G401 (cell line): ENCODE results near the gene DUSP7. TPM values are rescaled to one million over a fixed set of nuclear protein-coding genes. Genes with fewer than 3 reads are reported as not detected.

ENCODE experiments used
- DNase-seq: peaks from one replicate; pipeline ENCODE4 v3.0.0-alpha.2; 2015; ENCODE audit warnings: low spot score
- in situ Hi-C: cut with HindIII; loops from 2 replicates; pipeline ENCODE4 v1.10.0; 2016; ENCODE audit warnings: low sequenced_read_pairs, mixed read lengths
- total RNA-seq: library from RNA; depleted of rRNA; stranded (reverse); fragments of >200 nt; shearing (Covaris generic); gene quantifications from 2 replicates; pipeline ENCODE4 v1.2.3, GENCODE V29; 2014

Gene DUSP7
- total RNA-seq, 1 experiment from 2014 or later: 14.6 TPM

DNA sequence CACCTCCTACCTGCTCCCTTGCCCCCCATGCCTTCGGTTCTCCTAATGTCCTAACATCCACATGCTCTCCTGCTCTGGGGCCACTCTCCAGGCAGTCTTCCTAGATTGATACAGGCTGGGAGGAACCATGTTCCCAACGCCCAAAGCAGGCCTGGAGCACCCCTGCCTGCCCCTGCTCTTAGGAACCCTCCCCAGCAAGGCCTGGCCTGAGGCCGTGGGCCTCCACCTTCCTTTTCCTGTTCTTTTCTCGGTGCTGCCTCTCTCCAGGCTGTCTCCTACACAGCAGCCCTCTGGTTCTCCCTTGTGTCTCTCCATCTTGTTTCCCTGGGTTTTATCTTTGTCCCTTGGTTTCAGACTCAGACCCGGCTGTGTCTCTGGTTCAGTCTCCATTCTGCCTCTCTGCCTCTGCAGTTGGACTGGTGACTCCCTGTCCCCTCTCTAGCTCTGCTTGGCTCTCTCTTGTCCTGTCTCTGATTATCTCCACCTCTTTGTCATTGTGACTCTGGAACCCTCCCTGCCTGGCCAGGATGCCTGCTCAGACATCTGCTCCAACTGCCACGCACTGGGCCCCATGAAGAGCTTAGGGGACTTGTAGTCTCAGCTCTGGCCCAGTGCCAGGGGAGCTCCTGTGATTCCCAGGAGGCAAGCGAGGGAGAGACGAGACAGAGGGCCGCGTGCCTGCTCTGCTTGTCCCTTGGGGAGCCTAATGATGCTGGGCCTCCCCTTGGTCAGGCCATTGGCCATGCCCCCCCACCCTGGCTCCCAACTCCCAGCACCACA, 34.7 kb downstream of the DUSP7 start:
- in situ Hi-C loops: no loop called here
- DNase-seq: no peak

GRCh38 chr3:52020796-52021195, 35.6 kb downstream of the DUSP7 start:
- no peak for DNase-seq

DNA sequence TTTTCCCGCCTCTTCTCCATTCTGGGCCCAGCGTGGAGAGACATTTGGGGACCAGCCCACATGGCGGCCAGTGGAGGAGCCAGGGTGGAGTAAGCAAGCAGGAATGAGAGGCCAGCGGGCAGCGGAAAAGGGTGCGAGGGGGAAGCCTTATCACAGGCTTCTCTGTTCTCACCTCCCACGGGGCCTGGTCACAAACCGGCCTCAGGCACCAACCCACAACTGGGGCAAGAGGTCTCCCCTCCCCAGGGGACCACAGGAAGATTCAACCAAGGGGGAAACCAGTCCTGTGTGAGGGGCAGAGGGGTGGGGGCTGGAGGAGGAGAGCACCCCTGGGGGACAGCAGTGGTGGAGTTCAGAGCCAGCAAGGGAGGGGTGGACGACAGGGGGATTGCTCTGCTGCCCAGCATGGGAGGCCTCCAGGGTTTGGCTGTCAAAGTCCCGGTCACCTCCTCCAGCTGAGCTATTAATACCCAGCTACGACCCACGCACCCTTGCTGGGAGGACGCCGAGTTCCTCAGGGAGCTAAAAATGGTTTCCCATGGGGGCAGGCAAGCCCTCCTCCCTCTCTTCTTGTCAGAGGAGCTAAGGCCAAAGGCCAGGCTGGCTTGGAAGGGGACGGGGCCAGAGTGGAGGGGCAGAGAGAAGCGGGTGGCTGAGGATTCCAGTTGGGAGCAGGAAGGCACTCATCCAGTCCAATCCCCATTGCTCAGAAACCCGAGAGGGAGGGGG, 36.9 kb downstream of the DUSP7 start:
- DNase-seq: no peak
- in situ Hi-C loops: no loop called here

More at GRCh38 chr3:52020796-52021195, 35.6 kb downstream of the DUSP7 start:
- in situ Hi-C loops: no loop called here

DNA sequence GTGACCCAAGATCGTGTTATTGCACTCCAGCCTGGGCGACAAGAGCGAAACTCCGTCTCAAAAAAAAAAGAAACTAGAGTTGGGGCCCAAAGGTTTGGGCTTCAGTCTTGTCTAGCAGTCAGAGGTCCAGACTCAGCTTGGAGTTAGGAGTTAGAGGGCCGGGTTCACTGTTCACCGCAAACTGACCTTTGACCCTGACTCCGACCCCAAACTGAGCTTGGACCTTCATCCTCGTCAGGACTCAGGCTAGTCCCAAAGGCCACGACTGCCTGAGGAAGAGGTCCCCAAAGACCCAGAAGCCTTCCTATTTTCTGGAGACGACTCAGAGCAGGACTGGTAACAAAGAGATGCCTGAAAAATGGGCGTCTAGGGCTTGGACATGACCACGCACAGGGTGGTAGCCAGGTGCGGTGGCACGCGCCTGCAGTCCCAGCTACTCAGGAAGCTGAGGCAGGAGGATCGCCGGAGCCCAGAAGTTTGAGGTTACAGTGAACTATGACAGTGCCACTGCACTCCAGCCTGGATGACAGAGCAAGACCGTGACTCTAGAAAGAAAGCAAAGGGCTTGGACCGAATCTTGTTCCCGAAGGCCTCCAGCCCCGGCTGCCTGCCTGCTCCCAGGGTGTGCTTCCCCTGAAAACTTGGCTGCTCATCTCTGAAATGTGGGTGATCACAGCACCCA, 37.9 kb downstream of the DUSP7 start:
- DNase-seq: no peak
- in situ Hi-C loops: no loop called here

- in situ Hi-C loops: no loop called here
- DNase-seq: peak; percentile 74
Observed at GRCh38 chr3:52017586-52017985, 38.8 kb downstream of the DUSP7 start.

DNA sequence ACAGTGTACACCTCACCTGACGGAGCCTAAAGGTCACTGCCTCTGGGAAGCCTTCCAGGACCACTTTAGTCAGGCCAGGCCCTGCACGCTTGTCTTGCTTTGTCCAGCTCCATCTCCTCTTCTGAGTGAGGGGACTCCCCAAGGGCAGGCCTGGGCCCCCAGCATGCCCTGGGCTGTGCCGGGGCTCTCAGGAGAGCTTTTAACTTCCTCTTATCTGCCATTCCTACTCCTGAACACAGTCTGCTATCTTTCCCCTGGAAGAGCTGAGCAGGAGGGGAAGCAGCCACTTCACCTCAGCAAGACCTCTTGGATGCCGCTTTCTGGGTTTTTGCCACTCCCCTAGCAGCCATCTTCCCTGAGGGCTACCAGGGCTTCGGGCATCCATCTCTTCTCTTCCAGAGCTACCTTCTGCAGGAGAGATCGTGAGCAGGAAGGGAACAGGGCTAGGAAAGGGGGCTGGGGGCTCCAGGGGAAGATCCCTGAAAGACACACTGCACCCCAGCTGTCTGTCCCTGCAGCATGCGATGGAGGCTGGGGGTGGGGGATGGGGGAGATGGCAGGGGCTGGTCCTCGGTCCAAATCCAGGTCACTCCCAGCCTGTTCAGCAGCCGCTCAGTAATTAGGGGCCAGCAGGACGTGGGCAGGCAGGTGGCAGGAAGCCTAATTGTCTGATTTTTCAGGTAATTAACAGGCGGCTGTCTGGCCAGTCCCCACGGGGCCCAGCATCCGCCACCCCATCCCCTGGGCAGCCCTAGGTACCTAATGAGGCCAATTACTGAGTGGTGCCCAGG, 40.7 kb downstream of the DUSP7 start:
- in situ Hi-C loops: no loop called here
- peak; percentile 83 for DNase-seq

- in situ Hi-C loops: no loop called here
- DNase-seq: no peak
Observed at GRCh38 chr3:52014613-52015012, 41.8 kb downstream of the DUSP7 start.

- in situ Hi-C loops: no loop called here
- DNase-seq: no peak
Observed at GRCh38 chr3:52013802-52014598, 42.4 kb downstream of the DUSP7 start.

DNA sequence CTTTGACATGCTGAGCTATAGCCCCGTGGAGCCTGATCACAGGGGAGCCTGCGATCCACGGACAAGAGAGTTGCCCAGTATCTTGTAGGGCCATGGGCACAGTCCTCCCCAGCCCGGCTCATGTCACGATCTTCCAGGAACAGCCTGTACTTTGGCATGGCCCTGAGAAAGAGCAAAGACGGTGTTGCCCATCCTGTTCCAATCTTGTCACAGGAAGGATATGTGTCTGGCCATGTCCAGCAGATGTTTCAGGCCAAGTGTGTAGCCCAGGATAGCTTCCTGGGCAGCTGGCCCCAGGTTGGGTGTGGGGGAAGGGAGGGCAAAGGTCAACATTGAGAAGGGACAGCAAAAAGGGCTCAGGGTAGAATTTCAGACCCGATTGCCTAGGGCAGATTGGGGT, 43.7 kb downstream of the DUSP7 start:
- in situ Hi-C loops: no loop called here
- DNase-seq: no peak

GRCh38 chr3:52010431-52010830, 45.9 kb downstream of the DUSP7 start:
- no peak for DNase-seq
- in situ Hi-C loops: no loop called here

DNA sequence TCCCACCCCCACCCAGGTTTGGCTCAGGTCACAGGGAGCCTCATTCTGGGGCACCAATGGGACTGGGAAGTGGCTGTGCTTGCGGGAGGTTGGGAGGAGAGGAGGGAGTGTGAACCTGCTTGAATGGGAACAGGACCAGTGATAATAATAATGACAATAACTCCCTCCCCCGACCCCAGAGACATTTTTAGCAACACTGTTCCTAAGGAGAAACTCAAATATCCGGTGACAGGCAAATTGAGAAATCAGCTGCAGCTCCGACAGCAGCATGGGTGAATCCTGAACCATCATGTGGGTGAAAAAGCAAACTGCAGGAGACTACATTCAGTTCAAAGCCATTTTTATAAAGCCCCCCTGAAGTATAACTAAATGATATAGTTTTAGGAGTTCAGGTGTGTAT, 49.1 kb downstream of the DUSP7 start:
- in situ Hi-C loops: no loop called here

DNA sequence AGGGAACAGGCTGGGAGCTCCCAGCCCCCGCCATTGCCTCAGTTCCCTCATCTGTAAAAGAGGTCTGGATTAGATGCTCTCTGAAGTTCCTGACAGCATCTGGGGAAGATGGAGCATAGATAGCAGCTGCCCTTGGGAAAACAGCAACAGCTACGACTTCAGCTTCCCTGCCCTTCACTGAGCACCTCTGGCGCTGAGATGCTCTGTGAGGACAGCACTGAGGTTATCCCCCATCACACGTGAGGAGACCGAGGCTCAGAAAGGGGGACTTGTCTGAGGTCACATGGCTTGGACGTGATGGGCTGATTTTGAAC, 49.6 kb downstream of the DUSP7 start:
- in situ Hi-C loops: no loop called here
- no peak for DNase-seq

More for the DNA sequence above, 49.1 kb downstream of the DUSP7 start:
- no peak for DNase-seq

GRCh38 chr3:52006017-52006819, 50.2 kb downstream of the DUSP7 start:
- in situ Hi-C loops: no loop called here
- no peak for DNase-seq

- DNase-seq: no peak
- in situ Hi-C loops: no loop called here
Observed at GRCh38 chr3:52005571-52005986, 50.8 kb downstream of the DUSP7 start.

DNA sequence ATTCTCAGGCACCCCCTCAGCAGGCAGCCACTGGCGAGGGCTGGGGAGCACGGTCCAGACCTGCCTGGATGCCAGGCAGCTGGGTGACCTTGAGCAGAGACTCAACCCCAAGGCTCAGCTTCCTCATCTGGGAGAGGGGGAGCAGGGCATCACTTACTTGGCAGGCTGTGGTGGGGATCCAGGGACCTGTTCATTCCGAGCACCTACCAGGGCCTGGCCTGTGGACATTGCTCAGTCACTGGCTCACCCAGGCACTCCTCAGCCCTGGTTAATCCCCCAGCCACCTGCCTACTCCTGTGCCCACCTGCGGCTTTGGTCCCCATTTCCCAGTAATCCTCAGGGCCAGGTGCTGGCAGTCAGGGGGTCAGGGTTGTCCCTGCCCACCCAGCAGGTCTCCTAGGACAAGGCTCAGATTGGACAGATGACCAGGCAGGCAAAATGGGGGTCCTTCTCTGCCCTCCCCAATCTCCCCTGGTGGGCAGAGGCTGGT, 51.4 kb downstream of the DUSP7 start:
- in situ Hi-C loops: no loop called here

GRCh38 chr3:52004163-52004787, 52.1 kb downstream of the DUSP7 start:
- in situ Hi-C loops: no loop called here

More for the DNA sequence above, 51.4 kb downstream of the DUSP7 start:
- no peak for DNase-seq

GRCh38 chr3:52002748-52003147, 53.6 kb downstream of the DUSP7 start:
- DNase-seq: no peak
- in situ Hi-C loops: no loop called here

More at GRCh38 chr3:52004163-52004787, 52.1 kb downstream of the DUSP7 start:
- no peak for DNase-seq
